ENCODE results near the gene ENPEP.

DNA sequence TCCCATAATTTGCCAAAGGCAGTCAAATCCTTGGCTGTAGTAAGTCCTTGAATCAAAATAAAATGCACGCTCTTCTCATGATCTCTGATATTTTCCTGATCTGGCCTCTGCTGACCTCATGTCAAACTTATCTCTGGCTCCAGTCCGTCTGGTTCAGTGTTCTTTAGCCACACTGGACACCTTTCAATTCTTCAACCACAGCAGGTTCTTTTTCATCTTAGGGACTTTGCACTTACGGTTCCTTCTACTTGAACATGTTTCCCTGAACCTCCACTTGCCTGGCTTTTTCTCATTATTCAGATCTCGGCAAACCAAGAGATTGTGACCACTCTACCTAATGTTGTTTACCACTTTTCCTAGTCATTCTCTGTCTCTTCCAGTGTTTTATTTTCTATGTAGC lies 10.3 kb downstream of the ENPEP start:
- TF ChIP-seq, protein P1, sequence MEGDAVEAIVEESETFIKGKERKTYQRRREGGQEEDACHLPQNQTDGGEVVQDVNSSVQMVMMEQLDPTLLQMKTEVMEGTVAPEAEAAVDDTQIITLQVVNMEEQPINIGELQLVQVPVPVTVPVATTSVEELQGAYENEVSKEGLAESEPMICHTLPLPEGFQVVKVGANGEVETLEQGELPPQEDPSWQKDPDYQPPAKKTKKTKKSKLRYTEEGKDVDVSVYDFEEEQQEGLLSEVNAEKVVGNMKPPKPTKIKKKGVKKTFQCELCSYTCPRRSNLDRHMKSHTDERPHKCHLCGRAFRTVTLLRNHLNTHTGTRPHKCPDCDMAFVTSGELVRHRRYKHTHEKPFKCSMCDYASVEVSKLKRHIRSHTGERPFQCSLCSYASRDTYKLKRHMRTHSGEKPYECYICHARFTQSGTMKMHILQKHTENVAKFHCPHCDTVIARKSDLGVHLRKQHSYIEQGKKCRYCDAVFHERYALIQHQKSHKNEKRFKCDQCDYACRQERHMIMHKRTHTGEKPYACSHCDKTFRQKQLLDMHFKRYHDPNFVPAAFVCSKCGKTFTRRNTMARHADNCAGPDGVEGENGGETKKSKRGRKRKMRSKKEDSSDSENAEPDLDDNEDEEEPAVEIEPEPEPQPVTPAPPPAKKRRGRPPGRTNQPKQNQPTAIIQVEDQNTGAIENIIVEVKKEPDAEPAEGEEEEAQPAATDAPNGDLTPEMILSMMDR (IDR thresholded peaks at IDR 0.05) = no peak
- TF ChIP-seq POLR2AphosphoS5 (IDR thresholded peaks at IDR 0.05) (no peak), POLR2A (IDR thresholded peaks at IDR 0.05) (no peak)

Data from transverse colon (tissue), 4 donors.